Pancreas (tissue), 10 donors: ENCODE measurements around the gene HHIPL1. TPM values are rescaled to one million over a fixed set of nuclear protein-coding genes. Genes with fewer than 3 reads are reported as not detected.

Experiments
- ATAC-seq, 4 donors: fragments of 200-7000 bp; cut with Tn5 transposase; one replicate each; pipeline versions ENCODE4 v1.8.0 to v1.9.1; 2020; ENCODE audit warnings: mild to moderate bottlenecking in 4 of 4, moderate library complexity in 4 of 4
- DNase-seq, 6 donors: peaks; one replicate each; pipeline ENCODE4 v3.0.0-alpha.2; 2020
- FAIRE-seq: peaks from 2 replicates; lab custom pipeline; 2012; peaks lifted over from hg19 to GRCh38; lab: Jason Lieb, UNC
- H3K27ac ChIP-seq, 4 donors: fragments of 200-600 bp; sonication (generic); 1 replicate in 3 of 4; 2 replicates in 1 of 4; pipeline versions ENCODE4 v1.5.0 to v1.8.0; 2020
- H3K27me3 ChIP-seq, 4 donors: fragments of 200-600 bp; one replicate each; pipeline ENCODE4 v1.8.0; 2021
- H3K36me3 ChIP-seq, 3 donors: fragments of 200-600 bp; sonication (generic) in 1 of 3; one replicate each; pipeline versions ENCODE4 v1.5.0 to v1.8.0; 2020 to 2021
- H3K4me1 ChIP-seq, 3 donors: fragments of 200-600 bp; one replicate each; pipeline ENCODE4 v1.8.0; 2021
- H3K4me3 ChIP-seq, 4 donors: fragments of 200-600 bp; sonication (generic) in 2 of 4; one replicate each; pipeline versions ENCODE4 v1.5.0 to v1.8.0; 2020 to 2021
- H3K9me3 ChIP-seq, 4 donors: fragments of 200-600 bp; one replicate each; pipeline ENCODE4 v1.8.0; 2021
- CTCF ChIP-seq, 4 donors: fragments of 200-600 bp; sonication (generic) in 3 of 4; IDR thresholded peaks; one replicate each; pipeline versions ENCODE4 v1.5.0 to v1.8.0; 2021; ENCODE audit warnings: antibody characterized with exemption in 4 of 4
- WGBS, 2 donors: extraction: QIAGEN DNeasy Blood & Tissue Kit; methylation state at CpG; one replicate each; pipeline ENCODE4 v1.1.7; 2013; 5-methylcytosine and 5-hydroxymethylcytosine counted together
- intact Hi-C, 3 donors: fragments of 100-400 bp; cut with DNase I; formaldehyde crosslinking; loops; one replicate each; pipeline versions ENCODE4 v1.11.1 to v1.14.2; 2022
- polyA plus RNA-seq, 2 donors: library from polyadenylated mRNA; stranded (reverse); fragments of 200-250 nt; gene quantifications; one replicate each; pipeline ENCODE4 v1.2.3, GENCODE V29; 2013
- total RNA-seq, 6 donors: library from RNA; stranded (reverse); fragmentation: NEBNext Ultra II Directional in 4 of 6; extraction: Animal tissue kit (Norgen Biotek cat#: 25700) in 4 of 6; gene quantifications; one replicate each; pipeline versions ENCODE4 v1.2.1 to v1.2.4, GENCODE V29; 2021 to 2023
- donor health status: healthy with polysubstance abuse.
- donor health status: DM: no; HTN: no; CAD: no; lungs with moderate emphysema.
- donor health status: DM: no; HTN: no; CAD: no.
- donor health status: control.
- donor health status: control.
- donor health status: Bipolar disorder and iron deficiency.
- donor health status: DM: yes; HTN: yes; CAD: no.
- donor health status: DM: no; HTN: no; CAD: no.
- donor health status: DM: no; HTN: no; CAD: no.
- donor health status: DM: yes; HTN: yes; CAD: no.

HHIPL1 gene
- total and polyA plus RNA-seq, 8 donors, result 0.09 to 1.2 (median 0.23) TPM

GRCh38 chr14:99717682-99718013 is 72.7 kb downstream of the HHIPL1 start:
- Histone ChIP-seq H3K36me3 (no peaks in the 10 kb centered on the region), H3K9me3 (no peaks in the 10 kb centered on the region), H3K4me1 (no peaks in the 10 kb centered on the region), H3K4me3 (no peak overlapping the region), H3K27ac (no peak overlapping the region), H3K27me3 (no peaks in the 10 kb centered on the region)
- WGBS, 2 donors, result 84 to 87% methylated on average over 5 of the region's 5 CpGs
- FAIRE-seq (no peak), DNase-seq (no peak), ATAC-seq (no peak)
- intact Hi-C loops, result no loop called here
- TF ChIP-seq CTCF (IDR thresholded peaks at IDR 0.05), result no peak

GRCh38 chr14:99718031-99718810 is 73.3 kb downstream of the HHIPL1 start:
- intact Hi-C loops, result no loop called here
- Histone ChIP-seq H3K4me1 (no peaks in the 10 kb centered on the region), H3K4me3 (no peak overlapping the region), H3K27ac (no peak overlapping the region), H3K9me3 (no peaks in the 10 kb centered on the region), H3K27me3 (no peaks in the 10 kb centered on the region), H3K36me3 (no peaks in the 10 kb centered on the region)
- 84 to 89% methylated on average over 14 of the region's 14 CpGs for whole genome bisulfite sequencing, 2 donors
- no peak for ATAC-seq
- DNase-seq, result peak in 1 of 6 donors; percentile 35
- no peak for FAIRE-seq
- no peak for TF ChIP-seq CTCF (IDR thresholded peaks at IDR 0.05)

DNA sequence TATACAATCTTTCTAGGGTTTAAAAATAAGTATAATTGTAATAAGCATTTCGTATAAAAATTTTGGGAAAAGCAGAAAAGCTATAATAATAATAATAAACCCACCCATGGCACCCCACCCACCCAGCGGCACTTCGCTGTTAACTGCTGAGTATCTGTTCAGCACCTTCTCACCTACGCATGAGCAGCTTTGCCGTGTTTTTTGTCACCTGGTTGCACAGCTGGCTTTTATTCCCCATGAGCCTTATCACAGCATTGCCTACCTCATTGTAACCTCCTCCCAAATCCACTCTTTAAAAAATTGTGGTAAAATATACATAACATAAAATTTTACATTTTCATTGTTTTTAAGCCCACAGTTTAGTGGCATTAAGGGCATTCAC is 73.9 kb downstream of the HHIPL1 start:
- DNase-seq, result no peak
- 82 to 95% methylated on average over 5 of the region's 5 CpGs for WGBS, 2 donors
- intact Hi-C loops, result no loop called here

DNA sequence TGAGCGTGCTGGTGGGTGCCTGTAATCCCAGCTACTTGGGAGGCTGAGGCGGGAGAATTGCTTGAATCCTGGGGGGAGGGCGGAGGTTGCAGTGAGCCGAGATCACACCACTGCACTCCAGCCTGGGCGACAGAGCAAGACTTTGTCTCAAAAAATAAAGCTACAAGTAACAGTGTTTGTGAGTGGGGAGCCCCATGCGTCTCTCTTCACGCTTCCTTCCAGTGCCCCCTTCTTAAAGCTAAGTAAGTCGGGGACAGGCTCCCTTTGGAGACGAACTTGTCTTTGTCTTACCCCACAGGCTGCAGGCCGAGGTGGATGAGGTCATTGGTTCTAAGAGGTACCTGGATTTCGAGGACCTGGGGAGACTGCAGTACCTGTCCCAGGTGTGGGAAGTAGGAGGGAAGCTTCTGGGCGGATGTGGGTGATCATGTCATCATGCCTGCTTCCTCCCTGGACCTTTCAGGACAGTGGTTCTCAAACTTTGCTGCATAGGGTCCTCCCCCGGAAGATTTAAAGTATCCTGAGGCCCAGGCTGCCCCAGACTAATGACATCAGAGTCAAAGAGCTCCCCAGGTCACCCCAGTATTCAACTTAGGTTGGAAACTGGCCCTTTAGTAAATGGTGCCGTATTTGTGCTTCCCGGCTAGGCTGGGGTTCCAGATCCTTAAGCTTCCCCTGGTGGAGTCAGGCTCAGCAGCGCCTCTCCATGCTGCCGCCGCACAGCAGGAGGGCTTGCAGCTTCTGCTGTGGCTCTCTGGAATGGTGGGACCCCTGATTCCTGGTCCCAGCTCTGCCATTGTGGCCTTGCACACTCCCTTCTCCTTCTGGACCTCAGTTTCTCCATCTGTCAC is 76.2 kb downstream of the HHIPL1 start:
- no peaks in the 10 kb centered on the region for H3K36me3 ChIP-seq
- no peak overlapping the region for H3K27ac ChIP-seq
- intact Hi-C loops, result no loop called here
- no peak overlapping the region for H3K4me3 ChIP-seq
- FAIRE-seq (no peak), DNase-seq (peak in 1 of 6 donors; percentile 6), ATAC-seq (no peak)
- H3K4me1 ChIP-seq, result no peaks in the 10 kb centered on the region
- H3K27me3 ChIP-seq, result no peaks in the 10 kb centered on the region
- 93 to 95% methylated on average over 18 of the region's 18 CpGs for WGBS, 2 donors
- no peaks in the 10 kb centered on the region for H3K9me3 ChIP-seq
- TF ChIP-seq CTCF (IDR thresholded peaks at IDR 0.05), result no peak

More for the DNA sequence above, 73.9 kb downstream of the HHIPL1 start:
- TF ChIP-seq CTCF (IDR thresholded peaks at IDR 0.05), result no peak
- Histone ChIP-seq H3K36me3 (no peaks in the 10 kb centered on the region), H3K27me3 (no peaks in the 10 kb centered on the region), H3K9me3 (no peaks in the 10 kb centered on the region), H3K4me3 (no peak overlapping the region), H3K27ac (no peak overlapping the region), H3K4me1 (no peaks in the 10 kb centered on the region)
- no peak for FAIRE-seq
- no peak for ATAC-seq
